Measurements from ENCODE around the gene TARBP1. TPM values are rescaled to one million over a fixed set of nuclear protein-coding genes. Genes with fewer than 3 reads are reported as not detected.

Gene TARBP1
- total and polyA plus RNA-seq, 2 of the 8 experiments (the other 6 are each of a cell fraction or from before 2014, with no cell fraction given), result 21.9 to 32.3 TPM

GRCh38 chr1:234401658-234402057 is 77.3 kb downstream of the TARBP1 start (continued):
- TF ChIP-seq RBBP5 (IDR thresholded peaks at IDR 0.05; ENCODE audit: borderline replicate concordance, low read depth, low read length) (no peak), NANOG (IDR thresholded peaks at IDR 0.05; ENCODE audit: insufficient read depth, low read depth, low read length, poor library complexity, severe bottlenecking) (no peak), SP2 (IDR thresholded peaks at IDR 0.05; ENCODE audit: low read length) (no peak), JUN (IDR thresholded peaks at IDR 0.05; ENCODE audit: low read depth, low read length) (no peak), SAP30 (IDR thresholded peaks at IDR 0.05; ENCODE audit: insufficient read depth, insufficient replicate concordance, low read length) (no peak), HDAC2 (IDR thresholded peaks at IDR 0.05; ENCODE audit: borderline replicate concordance in 1 of 2, low read depth in 2 of 2, low read length in 2 of 2) (no peak), CHD7 (IDR thresholded peaks at IDR 0.05; ENCODE audit: insufficient replicate concordance, low read length) (no peak)
